HepG2 (cell line): Measurements from ENCODE around the gene PRKAR1B.

Experiments used
- CTCF ChIP-seq: sonication (generic); formaldehyde crosslinking; IDR thresholded peaks from 2 replicates; pipeline ENCODE4 v1.5.0; 2020; ENCODE audit warnings: mild to moderate bottlenecking, missing genetic modification reagents, moderate library complexity
- DNMT1 ChIP-seq: sonication (generic); formaldehyde crosslinking; IDR thresholded peaks from 2 replicates; pipeline ENCODE4 v1.5.1; 2020; ENCODE audit warnings: mild to moderate bottlenecking, missing genetic modification reagents
- EHMT2 ChIP-seq: fragments of 200-600 bp; sonication (generic); IDR thresholded peaks from 2 replicates; pipeline ENCODE4 v1.7.0; 2017; ENCODE audit warnings: antibody characterized with exemption, low read depth, low read length, borderline replicate concordance
- EP300 ChIP-seq, 3 experiments: sonication (generic) in 1 of 3; formaldehyde crosslinking in 1 of 3; IDR thresholded peaks; 2 replicates each; pipeline versions ENCODE4 v1.5.1 to v1.6.1; 2011 to 2020; ENCODE audit warnings: low read depth in 2 of 3, low read length in 2 of 3, borderline replicate concordance in 1 of 3, improper control_type of control experiment in 1 of 3, mild to moderate bottlenecking in 1 of 3, missing genetic modification reagents in 1 of 3, moderate library complexity in 1 of 3
- GPBP1L1 ChIP-seq: sonication (generic); formaldehyde crosslinking; IDR thresholded peaks from 2 replicates; pipeline ENCODE4 v1.5.0; 2020; ENCODE audit warnings: mild to moderate bottlenecking, missing genetic modification reagents
- GTF2F1 ChIP-seq: fragments of 150-350 bp; IDR thresholded peaks from 2 replicates; pipeline ENCODE4 v1.6.1; 2014; ENCODE audit warnings: low read length
- KIAA2018 ChIP-seq: sonication (generic); formaldehyde crosslinking; IDR thresholded peaks from 2 replicates; pipeline ENCODE4 v1.5.0; 2020; ENCODE audit warnings: mild to moderate bottlenecking, missing genetic modification reagents, borderline replicate concordance
- MXI1 ChIP-seq: IDR thresholded peaks from 3 replicates; pipeline ENCODE4 v1.6.1; 2012; ENCODE audit warnings: low read depth, low read length, inconsistent platforms, borderline replicate concordance
- POLR2A ChIP-seq, 2 experiments: IDR thresholded peaks; 2 replicates each; pipeline ENCODE4 v1.6.1; 2011; ENCODE audit warnings: low read depth in 2 of 2, low read length in 2 of 2, mild to moderate bottlenecking in 1 of 2, moderate library complexity in 1 of 2; ENCODE audit not compliant: insufficient read depth in 1 of 2
- POLR2AphosphoS5 ChIP-seq: IDR thresholded peaks from 2 replicates; pipeline ENCODE4 v1.6.1; 2012; ENCODE audit warnings: low read depth, low read length
- SNRNP70 ChIP-seq: fragments of 200-400 bp; formaldehyde crosslinking; IDR thresholded peaks from 2 replicates; pipeline ENCODE4 v1.6.1; 2017; ENCODE audit warnings: mild to moderate bottlenecking, low read depth, low read length, moderate library complexity
- TEAD3 ChIP-seq: optimal IDR thresholded peaks from 2 replicates; pipeline ENCODE3; 2016; ENCODE audit warnings: borderline replicate concordance
- TP53 ChIP-seq: sonication (generic); formaldehyde crosslinking; conservative IDR thresholded peaks from 2 replicates; pipeline ENCODE4 v1.4.0; 2020; ENCODE audit warnings: missing genetic modification reagents
- ZSCAN25 ChIP-seq: sonication (generic); formaldehyde crosslinking; IDR thresholded peaks from 2 replicates; pipeline ENCODE4 v1.8.0; 2022; ENCODE audit warnings: mild to moderate bottlenecking, missing genetic modification reagents

- TF ChIP-seq GTF2F1 (no peak), TEAD3 (CRISPR knock-in tag) (no peak), GPBP1L1 (no peak), POLR2AphosphoS5 (no peak), CTCF (CRISPR knock-in tag) (no peak), TP53 (CRISPR knock-in tag) (no peak), KIAA2018 (CRISPR knock-in tag) (no peak), SNRNP70 (no peak), EP300 (IDR thresholded peaks at IDR 0.05; ENCODE audit: low read depth in 2 of 2, low read length in 2 of 2) (no peak), EP300 (CRISPR knock-in tag; IDR thresholded peaks at IDR 0.05; ENCODE audit: borderline replicate concordance) (no peak), ZSCAN25 (CRISPR knock-in tag) (no peak), MXI1 (no peak), POLR2A (IDR thresholded peaks at IDR 0.05; ENCODE audit: insufficient read depth in 1 of 2, low read depth in 2 of 2, low read length in 2 of 2) (no peak), DNMT1 (CRISPR knock-in tag) (no peak), EHMT2 (no peak)
Observed at GRCh38 chr7:597348-598178, 129.5 kb downstream of the PRKAR1B start.
